ENCODE measurements around the gene GPATCH2.

DNA sequence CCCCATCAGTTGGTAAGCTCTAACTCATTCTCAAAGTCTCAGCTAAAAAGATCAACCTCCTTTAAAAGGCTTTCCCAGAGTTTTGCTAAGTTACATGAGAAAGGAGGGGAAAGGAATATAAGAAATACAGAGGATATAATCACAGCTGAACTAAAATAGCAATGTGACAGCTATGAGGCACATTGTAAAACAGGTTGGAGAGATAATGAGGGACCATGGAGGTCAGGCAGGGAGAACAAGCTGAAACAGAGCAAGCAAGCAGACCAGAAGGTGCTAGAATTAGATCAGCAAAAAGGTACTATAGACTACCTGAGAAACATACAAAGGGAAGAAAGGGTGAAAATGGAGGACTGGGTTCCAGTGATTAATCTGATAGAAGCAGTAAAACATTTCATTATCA is 28.5 kb downstream of the GPATCH2 start:
- TF ChIP-seq CTCF (IDR thresholded peaks at IDR 0.05) (no peak), POLR2AphosphoS5 (IDR thresholded peaks at IDR 0.05) (no peak), POLR2A (IDR thresholded peaks at IDR 0.05) (no peak)

Data from suprapubic skin (tissue), 4 donors.